ENCODE measurements around the gene CIB4. TPM values are rescaled to one million over a fixed set of nuclear protein-coding genes. Genes with fewer than 3 reads are reported as not detected.

The CIB4 gene
- total RNA-seq, 1 donor from 2014 or later: not detected

- no peak for DNase-seq (ENCODE audit: extremely low read depth, low read depth, low spot score)
Observed at GRCh38 chr2:26646986-26647672, 6.0 kb upstream of the CIB4 start.

DNA sequence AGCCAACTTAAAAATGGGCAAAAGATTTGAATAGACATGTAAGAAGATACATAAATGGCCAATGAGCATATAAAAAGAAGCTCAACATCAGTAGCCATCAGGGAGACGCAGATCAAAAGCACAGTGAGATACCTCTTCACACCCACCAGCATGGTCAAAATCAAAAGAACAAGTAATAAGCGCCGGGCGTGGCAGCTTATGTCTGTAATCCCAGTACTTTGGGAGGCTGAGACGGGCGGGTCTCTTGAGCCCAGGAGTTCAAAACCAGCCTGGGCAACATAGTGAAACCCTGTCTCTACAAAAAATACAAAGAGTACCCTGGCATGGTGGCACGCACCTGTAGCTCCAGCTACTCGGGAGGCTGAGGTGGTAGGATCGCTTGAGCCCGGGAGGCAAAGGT is 4.6 kb upstream of the CIB4 start:
- DNase-seq (ENCODE audit: extremely low read depth, low read depth, low spot score): no peak

GRCh38 chr2:26644188-26644835 is 3.1 kb upstream of the CIB4 start:
- no peak for DNase-seq (ENCODE audit: extremely low read depth, low read depth, low spot score)

GRCh38 chr2:26642429-26642828 is 1.3 kb upstream of the CIB4 start:
- DNase-seq (ENCODE audit: extremely low read depth, low read depth, low spot score): no peak

DNA sequence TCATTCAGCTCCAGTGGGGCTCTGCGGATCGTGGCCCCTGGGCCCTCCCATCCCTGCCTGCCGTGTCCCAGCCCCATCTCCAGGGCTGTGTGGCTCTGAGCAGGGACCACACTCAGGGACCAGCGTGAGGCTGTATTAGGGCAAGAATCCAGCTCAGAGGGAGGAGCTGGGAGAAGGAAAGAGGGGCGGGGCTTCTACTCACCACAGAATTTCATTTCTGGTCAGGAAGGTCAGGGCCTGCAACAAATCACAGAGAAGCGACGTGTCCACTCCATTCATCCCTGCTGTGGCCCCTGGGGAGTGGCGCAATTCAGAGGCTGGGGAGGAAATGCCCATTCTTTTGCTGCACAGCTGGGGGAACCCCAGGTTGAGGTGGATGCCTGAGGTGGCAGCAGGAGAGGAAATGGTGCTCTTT is 828 bp downstream of the CIB4 start:
- no peak for DNase-seq (ENCODE audit: extremely low read depth, low read depth, low spot score)

DNA sequence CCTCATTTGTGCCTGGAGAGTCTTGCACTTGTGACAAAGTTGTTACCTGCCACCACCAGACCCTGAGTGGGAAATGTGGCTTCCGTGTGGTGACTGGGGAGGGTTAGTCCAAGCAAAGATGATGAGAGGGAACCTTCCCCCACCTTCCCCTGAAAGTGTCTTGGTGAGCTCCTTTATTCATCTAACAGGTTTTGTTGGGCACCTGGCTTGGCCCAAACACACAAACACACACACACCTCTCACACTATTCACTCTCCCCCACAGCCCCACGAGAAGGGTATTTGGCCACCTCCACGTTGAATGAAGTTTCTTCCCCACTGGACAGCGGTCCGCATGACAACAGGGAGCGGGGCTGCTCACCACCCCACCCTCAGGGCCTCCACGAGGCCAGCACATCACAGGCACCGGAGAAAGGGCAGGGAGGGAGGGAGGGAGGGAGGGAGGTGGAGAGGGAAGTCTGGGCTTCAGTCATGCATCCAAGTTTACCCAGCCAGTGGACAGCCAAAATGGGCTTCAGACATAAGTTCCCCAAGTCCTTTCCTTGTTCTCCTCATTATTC is 1.4 kb downstream of the CIB4 start:
- DNase-seq (ENCODE audit: extremely low read depth, low read depth, low spot score): no peak

DNA sequence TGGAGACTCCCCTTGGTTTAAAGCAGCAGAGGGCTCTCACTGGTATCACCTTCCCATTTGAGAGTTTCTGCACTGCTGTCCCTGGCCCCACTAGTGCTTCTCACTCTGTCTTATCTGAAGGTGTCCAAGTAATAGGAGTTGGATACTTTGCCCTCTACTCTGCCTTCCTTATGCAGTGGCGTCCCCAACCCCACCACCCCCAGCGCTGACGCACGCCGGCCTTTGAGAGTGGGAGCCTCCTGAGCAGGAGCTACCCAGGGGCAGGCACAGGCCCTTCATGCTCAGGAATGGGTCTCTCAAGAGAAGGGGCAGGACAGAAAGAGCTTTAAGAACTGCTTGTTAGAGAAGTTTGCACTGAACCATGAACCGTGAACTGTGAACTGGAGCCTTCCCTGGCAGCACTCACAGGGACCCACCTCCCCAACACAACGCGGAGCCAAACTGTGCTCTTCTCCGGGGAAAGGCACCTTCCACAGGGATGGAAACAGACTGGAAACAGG is 3.3 kb downstream of the CIB4 start:
- DNase-seq (ENCODE audit: extremely low read depth, low read depth, low spot score): no peak

DNA sequence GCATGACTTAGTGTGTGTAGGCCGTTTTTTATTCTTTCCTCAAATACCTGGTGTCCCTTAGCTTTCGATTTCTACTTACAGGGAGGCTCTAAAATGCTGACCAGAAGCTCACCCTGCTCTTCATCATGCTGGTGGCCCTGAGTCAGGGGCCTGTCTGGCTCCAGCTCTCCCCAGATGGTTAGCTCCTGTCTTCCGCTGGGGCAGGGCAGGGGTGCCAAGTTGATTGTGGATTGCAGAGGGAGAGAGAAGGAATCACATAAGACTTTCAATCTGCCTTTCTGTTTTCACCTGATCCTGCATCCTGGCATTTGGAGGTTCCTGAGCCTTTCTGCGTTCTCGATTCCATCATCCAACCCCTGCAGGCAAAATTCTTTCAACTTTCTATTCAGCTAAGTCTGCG is 4.2 kb downstream of the CIB4 start:
- no peak for DNase-seq (ENCODE audit: extremely low read depth, low read depth, low spot score)

DNA sequence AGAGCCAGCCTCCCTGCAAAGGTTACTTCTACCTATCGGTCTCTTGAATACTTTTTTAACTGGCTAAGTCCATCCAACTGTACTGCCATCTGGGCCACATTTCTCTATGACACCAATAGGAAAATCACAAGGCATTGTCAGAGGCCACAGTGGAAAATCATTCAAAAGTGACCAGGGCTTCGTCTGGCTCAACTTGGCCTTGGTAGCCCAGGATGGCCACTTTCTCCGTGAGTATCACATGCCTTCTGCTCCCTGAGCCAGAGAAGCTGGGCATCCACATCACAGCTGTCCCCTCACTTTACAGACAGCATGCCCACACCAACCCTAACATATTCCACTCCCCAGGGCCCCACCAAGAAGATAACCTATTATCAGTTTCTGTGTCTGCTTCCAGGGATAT is 5.8 kb downstream of the CIB4 start:
- no peak for DNase-seq (ENCODE audit: extremely low read depth, low read depth, low spot score)

GRCh38 chr2:26634636-26635230 is 6.4 kb downstream of the CIB4 start:
- DNase-seq (ENCODE audit: extremely low read depth, low read depth, low spot score): no peak

GRCh38 chr2:26633993-26634595 is 7.1 kb downstream of the CIB4 start:
- no peak for DNase-seq (ENCODE audit: extremely low read depth, low read depth, low spot score)

DNA sequence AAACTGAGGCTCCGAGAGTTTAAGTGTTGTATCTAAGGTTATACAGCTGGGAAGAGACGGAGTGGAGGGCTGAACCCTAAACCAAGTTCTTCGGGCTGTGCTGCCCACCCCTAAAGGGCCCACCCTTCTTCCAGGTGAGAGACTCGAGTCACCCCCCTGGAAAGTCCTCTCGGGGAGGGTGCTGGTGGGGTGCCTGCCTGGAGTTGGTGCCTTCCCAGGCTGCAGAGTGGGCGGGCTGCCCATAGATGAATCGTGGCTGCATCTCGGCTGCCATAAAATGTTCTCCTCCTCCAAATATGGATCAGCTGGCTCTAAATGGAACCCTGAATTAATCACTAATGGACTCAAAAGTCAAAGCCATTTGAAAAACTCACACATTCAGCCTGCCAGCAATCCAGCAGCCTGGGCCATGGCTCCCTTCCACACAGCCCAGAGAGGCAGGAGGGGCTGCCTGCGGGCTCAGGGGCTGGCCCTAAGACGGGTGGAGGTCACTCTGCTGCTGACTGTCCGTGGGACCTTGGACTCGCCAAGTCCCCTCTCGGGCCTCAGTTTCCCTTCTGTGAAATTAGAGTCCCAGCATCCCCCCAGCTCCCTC is 7.7 kb downstream of the CIB4 start:
- DNase-seq (ENCODE audit: extremely low read depth, low read depth, low spot score): no peak

DNA sequence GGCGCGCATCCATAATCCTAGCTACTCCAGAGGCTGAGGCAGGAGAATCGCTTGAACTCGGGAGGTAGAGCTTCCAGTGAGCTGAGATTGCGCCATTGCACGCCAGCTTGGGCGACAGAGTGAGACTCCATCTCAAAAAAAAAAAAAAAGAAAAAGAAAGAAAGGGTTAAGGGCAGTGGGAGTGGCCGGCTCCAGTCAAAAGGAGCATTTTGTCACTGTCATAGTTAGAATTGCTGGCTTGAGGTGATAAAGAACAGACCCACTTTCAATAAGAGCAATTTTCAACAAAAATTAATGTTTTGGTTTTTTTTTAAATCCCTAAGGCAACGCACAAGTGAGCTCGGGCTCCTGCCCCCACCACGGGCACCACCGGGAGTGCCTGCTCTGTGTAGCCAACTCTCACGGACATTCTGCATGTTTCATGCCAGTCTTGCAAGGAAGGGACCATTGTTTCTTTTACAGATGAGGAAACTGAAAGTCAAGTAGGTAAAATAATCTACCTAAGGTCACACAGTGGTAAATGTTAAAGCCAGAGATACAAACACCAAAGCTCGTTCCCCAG is 8.5 kb downstream of the CIB4 start:
- no peak for DNase-seq (ENCODE audit: extremely low read depth, low read depth, low spot score)

DNA sequence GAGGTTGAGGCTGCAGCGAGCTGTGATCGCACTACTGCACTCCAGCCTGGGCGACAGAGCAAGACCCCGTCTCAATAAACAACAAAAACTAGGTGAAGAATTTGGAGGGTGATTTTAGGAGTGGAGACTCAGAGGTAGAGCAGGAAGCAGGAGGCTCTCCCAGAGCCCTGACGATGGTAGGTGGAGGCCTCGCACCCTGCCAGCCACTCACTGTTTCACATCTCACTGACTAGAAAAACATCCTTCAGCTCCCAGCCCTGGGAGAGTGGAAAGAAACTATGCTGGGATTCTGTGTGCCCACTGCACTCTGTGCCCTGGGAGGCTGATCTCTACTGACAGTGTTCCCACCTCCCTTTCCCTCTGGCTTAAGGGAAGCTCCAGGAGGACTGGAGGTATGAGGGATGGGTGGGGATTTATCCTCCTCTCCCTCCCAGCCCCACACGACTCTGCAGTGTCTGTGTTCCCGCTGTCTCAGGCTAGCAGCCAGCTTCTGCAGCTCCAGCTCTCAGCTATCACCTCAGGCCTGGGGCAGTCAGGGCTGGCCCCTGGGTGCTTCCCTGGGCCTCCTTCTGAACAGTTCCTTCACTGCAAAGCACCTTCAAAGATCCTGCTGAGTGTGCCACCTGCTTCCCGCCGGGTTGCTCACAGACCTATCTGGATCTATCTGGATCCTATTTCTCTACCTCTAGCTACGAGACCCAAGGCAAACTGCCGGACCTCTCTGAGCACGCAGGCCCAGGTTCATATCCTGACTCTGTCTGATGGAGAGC is 9.6 kb downstream of the CIB4 start:
- DNase-seq (ENCODE audit: extremely low read depth, low read depth, low spot score): no peak

DNA sequence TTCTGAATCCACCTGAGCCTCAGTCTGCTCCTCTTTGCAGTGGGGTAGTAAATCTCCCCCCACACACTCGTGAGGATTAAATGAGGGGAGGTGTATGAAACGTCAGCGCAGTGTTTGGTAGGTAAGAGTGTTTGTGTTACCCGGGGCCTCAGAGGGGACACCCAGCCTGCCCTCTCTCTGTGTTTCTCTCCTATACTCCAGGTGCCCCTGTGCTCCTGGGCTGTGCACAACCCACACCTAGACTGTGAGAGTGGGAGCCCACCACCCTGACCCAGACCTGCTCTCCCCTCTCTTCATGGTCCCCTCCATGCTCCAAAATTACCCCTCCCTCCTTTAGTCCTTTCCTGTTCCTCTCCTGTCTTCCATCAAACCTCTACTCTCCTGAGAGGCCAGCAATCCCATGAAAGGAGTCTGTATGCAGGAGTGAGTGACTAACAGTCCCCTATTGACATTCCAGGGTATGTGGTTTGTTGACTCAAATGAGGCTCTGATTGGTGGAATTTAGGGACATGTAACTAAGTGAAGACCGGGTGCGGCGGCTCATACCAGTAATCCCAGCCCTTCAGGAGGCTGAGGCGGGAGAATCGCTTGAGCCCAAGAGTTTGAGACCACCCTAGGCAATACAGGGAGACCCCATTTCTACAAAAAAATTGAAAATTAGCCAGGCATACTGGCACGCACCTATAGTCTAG is 10.4 kb downstream of the CIB4 start:
- no peak for DNase-seq (ENCODE audit: extremely low read depth, low read depth, low spot score)

DNA sequence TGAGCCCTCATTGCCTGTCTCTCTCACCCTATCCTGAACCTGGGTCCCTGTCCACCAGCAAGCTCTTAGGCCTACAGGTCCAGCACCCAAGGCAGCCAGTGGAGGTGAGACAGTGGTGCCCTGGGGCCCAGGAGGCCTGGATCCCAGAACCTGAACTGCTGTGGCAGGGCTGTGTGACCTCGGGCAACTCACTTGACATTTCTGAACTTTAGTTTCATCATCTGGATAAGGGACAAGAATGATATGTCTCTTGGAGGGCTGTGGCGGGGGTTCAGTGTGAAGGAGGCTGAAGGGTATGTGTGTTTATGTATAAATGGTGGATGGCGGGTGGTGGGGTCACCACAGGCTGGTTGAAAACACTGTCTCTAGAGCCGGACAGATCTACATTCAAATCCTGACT is 10.9 kb downstream of the CIB4 start:
- no peak for DNase-seq (ENCODE audit: extremely low read depth, low read depth, low spot score)

- DNase-seq (ENCODE audit: extremely low read depth, low read depth, low spot score): no peak
Observed at GRCh38 chr2:26629751-26630150, 11.4 kb downstream of the CIB4 start.

DNA sequence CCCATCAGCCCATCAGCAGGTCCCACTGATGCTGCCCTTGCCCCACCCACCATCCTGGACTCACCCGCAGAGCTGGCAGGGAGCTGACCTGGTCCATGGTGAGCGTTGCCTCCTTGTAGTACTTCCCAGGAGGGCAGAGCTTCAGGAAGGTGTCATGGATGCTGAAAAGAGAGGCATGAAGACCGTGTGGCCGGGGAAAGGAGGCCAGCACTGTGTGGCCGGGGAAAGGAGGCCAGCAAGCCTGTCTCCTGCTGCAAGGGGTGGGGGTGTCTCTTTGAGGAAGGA is 11.9 kb downstream of the CIB4 start:
- no peak for DNase-seq (ENCODE audit: extremely low read depth, low read depth, low spot score)

DNA sequence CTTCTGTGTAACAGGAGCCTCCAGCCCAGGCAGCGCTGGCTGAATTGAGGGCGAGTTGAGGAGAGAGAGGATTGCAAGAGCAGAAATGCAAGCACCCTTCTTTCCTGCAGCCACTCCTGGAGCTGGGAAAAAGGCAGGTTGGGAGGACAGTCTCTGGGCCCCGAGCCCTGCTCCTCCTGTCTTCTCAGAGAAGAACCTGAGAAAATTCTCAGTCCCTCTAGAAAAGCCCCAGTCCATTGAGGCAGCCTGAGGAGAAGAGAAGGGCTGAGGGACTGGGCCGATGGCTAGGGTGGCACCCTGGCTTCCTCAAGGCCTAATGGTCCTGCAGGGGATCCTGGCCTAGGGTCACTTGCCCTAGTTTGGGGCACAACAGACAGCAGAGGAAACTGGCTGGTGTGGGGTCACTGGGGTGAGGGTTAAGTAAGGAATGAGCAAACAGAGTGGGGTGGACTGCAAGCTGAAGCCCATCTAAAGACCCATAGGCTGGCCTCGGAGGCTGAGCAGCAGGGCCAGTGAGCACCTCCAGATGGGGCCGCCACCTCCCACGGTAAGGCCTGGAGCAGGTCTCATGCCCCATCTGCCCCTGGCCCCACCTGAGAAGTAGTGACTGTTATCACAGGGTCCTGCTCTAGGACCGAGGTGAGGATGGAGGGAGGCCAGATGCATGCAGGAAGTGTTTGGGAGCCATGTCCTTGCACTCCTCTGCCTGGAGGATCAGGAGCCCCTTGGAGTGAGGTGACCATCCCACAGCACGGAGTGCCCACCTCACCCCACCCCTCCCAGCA is 12.4 kb downstream of the CIB4 start:
- DNase-seq (ENCODE audit: extremely low read depth, low read depth, low spot score): no peak
